Karpas-422 (cell line): ENCODE measurements around the gene RAD18. TPM values are rescaled to one million over a fixed set of nuclear protein-coding genes. Genes with fewer than 3 reads are reported as not detected.

ENCODE experiments used
- DNase-seq: peaks from one replicate; pipeline ENCODE4 v3.0.0-alpha.2; 2015
- H2AFZ ChIP-seq: fragments of 200-600 bp; sonication (generic); 2 replicates; pipeline ENCODE4 v1.6.1; 2014; ENCODE audit warnings: antibody characterized with exemption, low read length, mixed read lengths
- H3K27ac ChIP-seq: fragments of 200-600 bp; sonication (generic); 2 replicates; pipeline ENCODE4 v1.5.1; 2014; ENCODE audit warnings: mild to moderate bottlenecking, low read length, moderate library complexity
- H3K27me3 ChIP-seq: fragments of 200-600 bp; sonication (generic); 2 replicates; pipeline ENCODE4 v1.6.1; 2014; ENCODE audit warnings: low read length, mixed read lengths
- H3K36me3 ChIP-seq: fragments of 200-600 bp; sonication (generic); 2 replicates; pipeline ENCODE4 v1.6.1; 2014; ENCODE audit warnings: low read length, mixed read lengths; ENCODE audit not compliant: insufficient read depth
- H3K4me1 ChIP-seq: fragments of 200-600 bp; sonication (generic); 2 replicates; pipeline ENCODE4 v1.6.1; 2014; ENCODE audit warnings: mild to moderate bottlenecking, low read length, mixed read lengths
- H3K4me2 ChIP-seq: fragments of 200-600 bp; sonication (generic); 2 replicates; pipeline ENCODE4 v1.6.1; 2014; ENCODE audit warnings: low read length, low read depth, mild to moderate bottlenecking; ENCODE audit not compliant: poor library complexity, severe bottlenecking
- H3K4me3 ChIP-seq: fragments of 200-600 bp; sonication (generic); 2 replicates; pipeline ENCODE4 v1.5.1; 2014; ENCODE audit warnings: mild to moderate bottlenecking, antibody characterized with exemption, low read length, mixed read lengths
- H3K79me2 ChIP-seq: fragments of 200-600 bp; sonication (generic); 2 replicates; pipeline ENCODE4 v1.6.1; 2014; ENCODE audit warnings: mild to moderate bottlenecking, low read length, mixed read lengths
- H3K9ac ChIP-seq: fragments of 200-600 bp; sonication (generic); 2 replicates; pipeline ENCODE4 v1.6.0; 2014; ENCODE audit warnings: low read length
- H3K9me2 ChIP-seq: fragments of 200-600 bp; sonication (generic), shearing (Covaris generic); replicated peaks from 2 replicates; pipeline ENCODE4 v1.6.0; 2014; ENCODE audit warnings: mild to moderate bottlenecking, low read length, moderate library complexity; ENCODE audit not compliant: insufficient read depth
- H3K9me3 ChIP-seq: fragments of 300-700, 200-600 bp; sonication (generic); 2 replicates; pipeline ENCODE4 v1.6.1; 2014; ENCODE audit warnings: low read length, mixed read lengths
- H4K20me1 ChIP-seq: fragments of 200-600 bp; sonication (generic); 2 replicates; pipeline ENCODE4 v1.6.1; 2014; ENCODE audit warnings: mild to moderate bottlenecking, antibody characterized with exemption, low read length, low read depth; ENCODE audit not compliant: insufficient read depth
- total RNA-seq: library from RNA; depleted of rRNA; stranded (reverse); fragments of >200 nt; shearing (Covaris generic); gene quantifications from 2 replicates; pipeline ENCODE4 v1.2.3, GENCODE V29; 2014; ENCODE audit warnings: low replicate concordance

The RAD18 gene
- total RNA-seq, 1 experiment from 2014 or later, result 48.2 TPM

DNA sequence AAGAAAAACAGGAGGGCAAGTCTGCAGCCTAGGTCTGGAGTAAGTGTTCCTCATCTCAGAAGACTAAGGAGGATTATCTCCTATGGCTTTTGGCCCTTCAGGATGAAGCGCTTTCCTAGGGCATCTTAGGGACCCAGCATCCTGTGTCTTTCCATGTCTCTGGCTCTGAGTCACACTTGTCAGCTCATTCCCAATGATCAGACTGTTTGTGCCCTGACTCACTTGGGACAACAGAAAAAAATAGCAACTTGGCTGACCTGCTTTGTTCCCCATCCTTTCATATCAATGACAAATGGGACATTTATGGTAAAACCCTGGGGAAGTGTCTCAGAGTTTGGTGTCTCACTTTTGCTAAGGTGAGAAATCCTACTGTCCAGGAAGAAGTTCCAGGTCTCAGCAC is 117.6 kb downstream of the RAD18 start:
- Histone ChIP-seq H3K9me2 (no peaks in the 10 kb centered on the region), H3K27ac (no peak overlapping the region), H3K4me1 (no peaks in the 10 kb centered on the region), H3K9ac (no peak overlapping the region), H3K79me2 (no peaks in the 10 kb centered on the region), H3K9me3 (no peaks in the 10 kb centered on the region), H3K4me3 (no peak overlapping the region), H3K36me3 (no peaks in the 10 kb centered on the region), H3K4me2 (no peak overlapping the region), H3K27me3 (no peaks in the 10 kb centered on the region), H2AFZ (no peak overlapping the region), H4K20me1 (no peaks in the 10 kb centered on the region)
- DNase-seq, result no peak

- Histone ChIP-seq H3K36me3 (no peaks in the 10 kb centered on the region), H3K4me3 (no peak overlapping the region), H3K9me2 (no peaks in the 10 kb centered on the region), H3K27me3 (no peaks in the 10 kb centered on the region), H3K4me2 (no peak overlapping the region), H2AFZ (no peak overlapping the region), H3K9ac (no peak overlapping the region), H3K4me1 (no peaks in the 10 kb centered on the region), H3K27ac (no peak overlapping the region), H3K9me3 (no peaks in the 10 kb centered on the region), H4K20me1 (no peaks in the 10 kb centered on the region), H3K79me2 (no peaks in the 10 kb centered on the region)
- DNase-seq, result no peak
These were observed 119.9 kb downstream of the RAD18 start for GRCh38 chr3:8843347-8843746.

- Histone ChIP-seq H3K36me3 (no peaks in the 10 kb centered on the region), H4K20me1 (no peaks in the 10 kb centered on the region), H3K4me2 (no peak overlapping the region), H3K4me3 (no peak overlapping the region), H3K79me2 (no peaks in the 10 kb centered on the region), H3K9me2 (no peaks in the 10 kb centered on the region), H3K9me3 (no peaks in the 10 kb centered on the region), H2AFZ (no peak overlapping the region), H3K27ac (no peak overlapping the region), H3K4me1 (no peaks in the 10 kb centered on the region), H3K27me3 (no peaks in the 10 kb centered on the region), H3K9ac (no peak overlapping the region)
- DNase-seq, result no peak
These were observed 121.0 kb downstream of the RAD18 start for GRCh38 chr3:8842293-8842692.

DNA sequence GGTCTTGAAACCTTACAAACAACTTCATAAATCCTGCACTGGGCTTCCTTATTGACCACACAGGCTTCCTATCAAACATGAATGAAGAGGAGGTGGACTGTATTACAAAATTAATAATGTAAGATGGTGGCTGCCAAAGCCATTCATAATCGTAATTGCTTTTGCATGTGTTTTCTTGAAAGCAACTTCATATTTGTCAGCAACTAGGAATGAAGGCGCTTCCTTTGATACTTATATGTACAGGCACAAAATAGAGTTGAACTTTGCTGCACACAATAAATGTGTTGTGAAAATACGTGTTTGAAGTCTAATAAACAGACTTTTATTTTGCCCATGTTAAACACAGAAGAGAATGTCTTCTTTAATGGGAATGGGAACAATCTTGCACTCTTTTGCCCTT is 121.8 kb downstream of the RAD18 start:
- Histone ChIP-seq H3K4me1 (no peaks in the 10 kb centered on the region), H4K20me1 (no peaks in the 10 kb centered on the region), H2AFZ (no peak overlapping the region), H3K9ac (no peak overlapping the region), H3K27me3 (no peaks in the 10 kb centered on the region), H3K79me2 (no peaks in the 10 kb centered on the region), H3K4me2 (no peak overlapping the region), H3K36me3 (no peaks in the 10 kb centered on the region), H3K9me2 (no peaks in the 10 kb centered on the region), H3K27ac (no peak overlapping the region), H3K4me3 (no peak overlapping the region), H3K9me3 (no peaks in the 10 kb centered on the region)
- no peak for DNase-seq

- no peak for DNase-seq
These were observed 122.7 kb downstream of the RAD18 start for GRCh38 chr3:8840556-8840955.

DNA sequence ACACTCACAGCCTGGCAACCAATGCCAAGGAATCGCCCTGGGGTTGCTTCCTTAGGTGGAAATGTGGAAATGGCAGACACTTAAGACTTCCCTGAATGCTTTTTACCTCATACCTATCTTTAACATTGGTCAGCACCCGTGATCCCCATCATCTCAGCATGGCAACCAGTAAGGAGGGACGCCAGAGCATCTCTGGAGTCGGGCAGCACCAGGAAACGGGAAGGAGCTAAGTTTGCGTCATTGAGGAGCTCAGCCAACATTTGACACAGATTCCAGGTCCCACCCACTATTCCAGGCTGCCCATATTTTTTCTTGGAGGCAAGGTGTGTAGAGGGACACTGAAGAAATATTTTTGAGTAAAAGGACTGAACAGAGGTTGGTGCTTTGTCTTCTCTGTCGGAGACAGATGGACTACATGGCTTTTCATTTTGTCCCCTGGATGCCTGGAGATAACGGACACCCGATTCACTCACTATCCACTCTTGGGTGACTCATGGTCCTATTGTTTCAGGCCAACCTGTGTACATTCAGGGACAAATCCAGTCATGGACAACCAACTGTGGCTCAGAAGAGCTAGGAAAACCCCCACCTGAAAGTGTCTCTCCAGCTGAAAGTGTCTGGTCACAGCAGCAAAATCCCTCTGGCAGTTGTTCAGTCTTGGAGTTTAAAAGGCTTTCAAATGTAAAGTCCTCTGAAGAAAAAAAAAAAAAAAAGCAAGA is 123.5 kb downstream of the RAD18 start:
- Histone ChIP-seq H3K4me2 (no peak overlapping the region), H3K27ac (no peak overlapping the region), H3K36me3 (no peaks in the 10 kb centered on the region), H3K9ac (no peak overlapping the region), H3K27me3 (no peaks in the 10 kb centered on the region), H3K9me3 (no peaks in the 10 kb centered on the region), H2AFZ (no peak overlapping the region), H3K9me2 (no peaks in the 10 kb centered on the region), H3K4me1 (no peaks in the 10 kb centered on the region), H4K20me1 (no peaks in the 10 kb centered on the region), H3K4me3 (no peak overlapping the region), H3K79me2 (no peaks in the 10 kb centered on the region)
- DNase-seq, result no peak

More at GRCh38 chr3:8840556-8840955, 122.7 kb downstream of the RAD18 start:
- no peaks in the 10 kb centered on the region for H4K20me1 ChIP-seq
- H3K36me3 ChIP-seq, result no peaks in the 10 kb centered on the region
- no peaks in the 10 kb centered on the region for H3K4me1 ChIP-seq
- H3K4me2 ChIP-seq, result no peak overlapping the region
- no peak overlapping the region for H3K4me3 ChIP-seq
- no peaks in the 10 kb centered on the region for H3K9me2 ChIP-seq
- H3K27me3 ChIP-seq, result no peaks in the 10 kb centered on the region
- H3K9me3 ChIP-seq, result no peaks in the 10 kb centered on the region
- H3K79me2 ChIP-seq, result no peaks in the 10 kb centered on the region
- H2AFZ ChIP-seq, result no peak overlapping the region
- H3K27ac ChIP-seq, result no peak overlapping the region
- no peak overlapping the region for H3K9ac ChIP-seq

- Histone ChIP-seq H3K79me2 (no peaks in the 10 kb centered on the region), H3K4me2 (no peak overlapping the region), H3K9ac (no peak overlapping the region), H3K27ac (no peak overlapping the region), H3K9me2 (no peaks in the 10 kb centered on the region), H3K4me3 (no peak overlapping the region), H2AFZ (no peak overlapping the region), H4K20me1 (no peaks in the 10 kb centered on the region), H3K9me3 (no peaks in the 10 kb centered on the region), H3K27me3 (no peaks in the 10 kb centered on the region), H3K36me3 (no peaks in the 10 kb centered on the region), H3K4me1 (no peaks in the 10 kb centered on the region)
- DNase-seq, result no peak
These were observed 124.4 kb downstream of the RAD18 start for GRCh38 chr3:8838765-8839423.

- no peak for DNase-seq
- H3K9me3 ChIP-seq, result no peaks in the 10 kb centered on the region
These were observed 125.0 kb downstream of the RAD18 start for GRCh38 chr3:8838234-8838633.

More at GRCh38 chr3:8838234-8838633, 125.0 kb downstream of the RAD18 start:
- no peak overlapping the region for H3K27ac ChIP-seq
- no peaks in the 10 kb centered on the region for H3K79me2 ChIP-seq
- H2AFZ ChIP-seq, result no peak overlapping the region
- H3K9ac ChIP-seq, result no peak overlapping the region
- no peaks in the 10 kb centered on the region for H4K20me1 ChIP-seq
- no peak overlapping the region for H3K4me3 ChIP-seq
- no peaks in the 10 kb centered on the region for H3K9me2 ChIP-seq
- H3K27me3 ChIP-seq, result no peaks in the 10 kb centered on the region
- no peaks in the 10 kb centered on the region for H3K4me1 ChIP-seq
- H3K4me2 ChIP-seq, result no peak overlapping the region
- H3K36me3 ChIP-seq, result no peaks in the 10 kb centered on the region
